ENCODE results near the gene SLC2A4RG. TPM values are rescaled to one million over a fixed set of nuclear protein-coding genes. Genes with fewer than 3 reads are reported as not detected.

SLC2A4RG gene
- total RNA-seq, 4 donors from 2014 or later, result 36.5 to 98.7 (median 59.9) TPM

DNA sequence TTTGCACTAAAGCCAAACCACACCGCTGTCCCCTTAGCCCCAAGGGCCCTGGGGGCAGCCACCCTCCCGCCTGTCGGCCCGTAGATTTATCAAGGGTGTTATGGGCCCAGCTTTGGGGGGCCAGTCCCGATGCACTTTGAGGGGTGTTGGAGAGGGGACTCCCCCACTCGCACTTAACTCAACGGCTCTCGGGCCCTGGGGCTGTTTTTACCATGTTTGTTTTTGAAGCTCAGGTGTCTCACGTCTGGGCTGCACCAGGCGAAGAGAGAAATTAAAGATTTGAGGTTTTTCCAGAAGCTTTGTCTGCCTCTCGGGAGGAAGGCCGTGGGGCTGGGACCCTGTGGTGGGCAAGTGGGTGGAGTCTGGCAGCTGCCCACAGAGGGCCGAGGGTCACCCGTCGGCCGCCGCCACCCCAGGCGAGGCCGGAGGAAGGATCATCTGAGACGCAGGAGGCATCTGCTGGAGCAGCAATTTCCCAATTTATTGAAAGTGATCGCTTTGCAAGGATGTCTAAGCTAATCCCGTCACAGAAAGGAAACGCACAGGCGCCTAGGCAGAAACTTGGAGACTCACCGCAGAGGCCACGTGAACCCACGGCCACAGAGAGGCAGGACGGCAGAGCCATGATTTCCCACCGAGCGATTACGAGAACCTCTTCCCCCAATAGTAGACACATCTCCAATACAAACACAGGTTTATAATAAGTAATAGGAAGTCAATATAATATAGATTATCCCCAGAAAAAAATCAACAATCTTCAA is 3.8 kb downstream of the SLC2A4RG start:
- 80 to 95% methylated on average over 6 to 11 of the region's 31 CpGs for WGBS, 2 donors (ENCODE audit: low coverage in 1 of 2)
- H3K27ac ChIP-seq, result peak overlapping the region in 2 of 4 donors; percentile 52 to 95
- no peak for ATAC-seq
- H3K9me3 ChIP-seq, result no peaks in the 10 kb centered on the region
- peaks cover 0 to 52% of the 10 kb centered on the region in 2 donors for H3K36me3 ChIP-seq
- no peak overlapping the region for H3K4me3 ChIP-seq
- TF ChIP-seq POLR2AphosphoS5 (IDR thresholded peaks at IDR 0.05) (no peak), POLR2A (IDR thresholded peaks at IDR 0.05) (no peak), EP300 (IDR thresholded peaks at IDR 0.05) (no peak)
- TF ChIP-seq, protein P1, sequence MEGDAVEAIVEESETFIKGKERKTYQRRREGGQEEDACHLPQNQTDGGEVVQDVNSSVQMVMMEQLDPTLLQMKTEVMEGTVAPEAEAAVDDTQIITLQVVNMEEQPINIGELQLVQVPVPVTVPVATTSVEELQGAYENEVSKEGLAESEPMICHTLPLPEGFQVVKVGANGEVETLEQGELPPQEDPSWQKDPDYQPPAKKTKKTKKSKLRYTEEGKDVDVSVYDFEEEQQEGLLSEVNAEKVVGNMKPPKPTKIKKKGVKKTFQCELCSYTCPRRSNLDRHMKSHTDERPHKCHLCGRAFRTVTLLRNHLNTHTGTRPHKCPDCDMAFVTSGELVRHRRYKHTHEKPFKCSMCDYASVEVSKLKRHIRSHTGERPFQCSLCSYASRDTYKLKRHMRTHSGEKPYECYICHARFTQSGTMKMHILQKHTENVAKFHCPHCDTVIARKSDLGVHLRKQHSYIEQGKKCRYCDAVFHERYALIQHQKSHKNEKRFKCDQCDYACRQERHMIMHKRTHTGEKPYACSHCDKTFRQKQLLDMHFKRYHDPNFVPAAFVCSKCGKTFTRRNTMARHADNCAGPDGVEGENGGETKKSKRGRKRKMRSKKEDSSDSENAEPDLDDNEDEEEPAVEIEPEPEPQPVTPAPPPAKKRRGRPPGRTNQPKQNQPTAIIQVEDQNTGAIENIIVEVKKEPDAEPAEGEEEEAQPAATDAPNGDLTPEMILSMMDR (IDR thresholded peaks at IDR 0.05), result no peak
- no peaks in the 10 kb centered on the region for H3K27me3 ChIP-seq
- peaks cover 0 to 41% (median 19%) of the 10 kb centered on the region in 3 donors for H3K4me1 ChIP-seq

DNA sequence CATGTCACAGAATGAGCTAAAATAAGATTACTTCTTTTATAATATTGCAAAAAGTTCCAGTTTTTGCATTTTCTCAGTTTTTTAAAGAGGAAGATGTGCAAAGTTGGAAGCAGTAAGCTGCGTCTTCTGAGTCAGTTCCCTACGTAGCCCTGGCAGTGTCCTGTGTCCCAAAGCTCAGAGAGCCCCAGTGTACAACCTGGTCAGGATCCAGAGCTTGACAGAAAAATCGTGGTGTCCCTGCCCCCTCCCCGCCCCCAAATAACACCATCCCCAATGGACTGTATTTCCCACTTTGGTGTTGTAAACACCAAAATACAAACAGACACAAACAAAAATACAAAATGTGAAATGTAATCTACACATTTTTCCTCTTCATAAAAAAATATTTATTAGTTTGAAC is 4.6 kb downstream of the SLC2A4RG start:
- Histone ChIP-seq H3K4me1 (peaks cover 0 to 33% (median 12%) of the 10 kb centered on the region in 3 donors), H3K36me3 (peaks cover 0 to 52% of the 10 kb centered on the region in 2 donors), H3K27me3 (no peaks in the 10 kb centered on the region), H3K9me3 (no peaks in the 10 kb centered on the region), H3K27ac (peak overlapping the region in 1 of 4 donors; percentile 2), H3K4me3 (no peak overlapping the region)
- TF ChIP-seq EP300 (IDR thresholded peaks at IDR 0.05) (no peak), POLR2AphosphoS5 (IDR thresholded peaks at IDR 0.05) (no peak), POLR2A (IDR thresholded peaks at IDR 0.05) (no peak)
- TF ChIP-seq, protein P1 (IDR thresholded peaks at IDR 0.05), result no peak
- ATAC-seq, result no peak
- WGBS, 2 donors (ENCODE audit: low coverage in 1 of 2), result 50% methylated on average over 3 of the region's 4 CpGs; no CpG with 5 or more reads in 1 of the 2 donors

DNA sequence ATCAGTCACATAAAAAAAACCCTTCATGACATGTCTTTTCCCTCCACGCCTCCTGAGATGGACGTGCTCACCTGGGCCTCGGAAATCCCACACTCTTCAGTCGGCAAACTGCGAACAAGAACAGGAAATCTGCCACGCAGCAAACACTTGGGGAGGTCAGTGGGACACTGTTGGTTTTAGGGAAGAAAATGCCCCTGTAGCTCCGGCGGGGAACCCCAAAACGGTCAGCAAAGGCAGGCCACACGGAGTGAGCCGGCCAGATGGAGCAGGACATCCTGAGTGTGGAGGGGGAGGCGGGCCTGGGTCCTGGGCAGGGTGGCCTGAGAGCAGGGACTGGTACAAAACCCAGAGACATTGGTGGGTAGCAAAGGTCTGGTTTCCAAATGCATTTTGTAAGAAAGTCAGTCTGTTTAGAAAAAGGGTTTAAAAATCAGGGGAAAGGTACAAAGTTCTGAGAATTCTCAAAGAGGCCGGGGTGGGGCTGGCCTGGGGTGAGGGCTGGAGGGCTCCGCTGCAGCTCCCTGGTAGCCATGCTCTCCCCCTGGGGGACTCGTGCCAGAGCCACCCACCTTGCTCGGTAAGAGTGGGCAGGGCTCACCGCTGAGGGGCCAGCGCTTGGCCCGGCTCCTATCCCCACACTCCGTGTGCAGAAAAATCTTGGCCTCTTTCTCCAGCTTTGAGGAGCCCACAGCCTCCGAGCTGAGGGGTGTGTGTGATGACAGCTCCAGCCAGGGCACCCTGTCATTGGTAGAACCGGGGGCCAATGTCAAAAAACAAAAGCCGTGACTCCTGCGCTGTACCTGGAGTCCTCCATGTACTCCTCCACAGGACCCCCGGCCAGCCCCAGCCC is 5.2 kb downstream of the SLC2A4RG start:
- Histone ChIP-seq H3K4me3 (no peak overlapping the region), H3K27ac (peak overlapping the region in 1 of 4 donors; percentile 2), H3K9me3 (no peaks in the 10 kb centered on the region), H3K4me1 (peaks cover 0 to 32% (median 12%) of the 10 kb centered on the region in 3 donors), H3K36me3 (peaks cover 0 to 52% of the 10 kb centered on the region in 2 donors), H3K27me3 (no peaks in the 10 kb centered on the region)
- WGBS, 2 donors (ENCODE audit: low coverage in 1 of 2), result 67 to 73% methylated on average over 4 to 13 of the region's 25 CpGs
- ATAC-seq, result no peak
- TF ChIP-seq, protein P1 (IDR thresholded peaks at IDR 0.05), result no peak
- TF ChIP-seq POLR2AphosphoS5 (IDR thresholded peaks at IDR 0.05) (no peak), POLR2A (IDR thresholded peaks at IDR 0.05) (no peak)

DNA sequence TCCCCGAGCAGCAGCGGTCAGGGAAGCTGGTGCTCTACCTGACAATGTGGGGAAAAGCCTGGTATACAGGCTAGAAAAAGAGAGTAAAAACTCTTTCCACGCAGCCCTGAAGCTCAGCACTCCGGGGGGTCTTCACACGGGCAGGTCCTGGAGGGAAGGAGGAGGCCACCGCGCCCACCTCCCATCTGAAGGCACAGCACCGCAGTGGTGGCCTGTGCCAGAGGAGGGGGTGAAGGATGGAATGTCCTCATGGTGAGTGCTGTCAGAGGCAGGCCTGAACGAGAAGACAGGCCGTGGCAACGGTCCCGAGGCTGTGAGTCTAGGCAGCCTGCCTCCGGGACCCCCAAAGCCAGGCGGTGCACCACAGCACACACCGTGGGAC is 5.8 kb downstream of the SLC2A4RG start:
- peaks cover 0 to 56% of the 10 kb centered on the region in 2 donors for H3K36me3 ChIP-seq
- 77 to 85% methylated on average over 5 to 8 of the region's 15 CpGs for WGBS, 2 donors (ENCODE audit: low coverage in 1 of 2)
- H3K4me1 ChIP-seq, result peaks cover 0 to 29% (median 12%) of the 10 kb centered on the region in 3 donors

More for the DNA sequence above, 5.8 kb downstream of the SLC2A4RG start:
- H3K27ac ChIP-seq, result no peak overlapping the region
- H3K4me3 ChIP-seq, result no peak overlapping the region
- no peaks in the 10 kb centered on the region for H3K9me3 ChIP-seq
- no peak for ATAC-seq
- H3K27me3 ChIP-seq, result no peaks in the 10 kb centered on the region
- TF ChIP-seq, protein P1 (IDR thresholded peaks at IDR 0.05), result no peak
- no peak for TF ChIP-seq POLR2A (IDR thresholded peaks at IDR 0.05)
- TF ChIP-seq EP300 (IDR thresholded peaks at IDR 0.05), result no peak
- no peak for TF ChIP-seq POLR2AphosphoS5 (IDR thresholded peaks at IDR 0.05)
